Astrocyte of the spinal cord (primary cell): ENCODE results near the gene BCAS3.
"Not testable (repeated sequence)": the region's sequence is repeated elsewhere in the genome, so short reads cannot be mapped to it uniquely, and the experiment has no call there.

Experiments used
- DNase-seq: peaks from one replicate; pipeline ENCODE4 v3.0.0; 2011; ENCODE audit warnings: low read depth, low spot score
- H3K4me3 ChIP-seq: 2 replicates; pipeline ENCODE4 v1.5.1; 2011; ENCODE audit warnings: low read depth, mild to moderate bottlenecking, low read length, moderate library complexity
- CTCF ChIP-seq: IDR thresholded peaks from 2 replicates; pipeline ENCODE4 v1.5.1; 2012; ENCODE audit warnings: low read depth, mild to moderate bottlenecking, low read length, inconsistent platforms
- in situ Hi-C: cut with HindIII; loops from 2 replicates; pipeline ENCODE4 v1.10.0; 2017; ENCODE audit warnings: low sequenced_read_pairs

Gene BCAS3

GRCh38 chr17:60767744-60768308, 90.2 kb downstream of the BCAS3 start:
- no peak for DNase-seq
- no peak overlapping the region for H3K4me3 ChIP-seq
- in situ Hi-C loops = no loop called here
- no peak for TF ChIP-seq CTCF

DNA sequence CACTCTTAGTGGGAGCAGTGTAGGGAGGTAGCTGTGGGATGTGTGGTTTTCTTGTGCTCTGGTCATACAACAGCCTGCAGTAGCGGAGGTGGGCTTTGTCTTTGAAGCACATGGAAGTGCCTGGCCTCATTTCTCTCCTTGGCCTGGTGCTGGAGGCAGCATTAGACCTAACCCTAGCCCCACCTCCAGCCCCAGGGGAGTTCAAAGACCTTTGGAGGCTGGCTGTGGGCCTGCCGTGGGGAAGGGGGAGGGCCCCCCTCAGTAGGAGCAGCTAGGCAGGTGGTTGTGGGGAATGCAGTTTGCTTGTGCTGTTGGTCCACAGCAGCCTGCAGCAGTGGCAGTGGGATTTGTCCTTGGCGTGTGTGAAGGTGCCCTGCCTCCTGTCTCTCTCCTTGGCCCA, 91.7 kb downstream of the BCAS3 start:
- H3K4me3 ChIP-seq = no peak overlapping the region
- no peak for DNase-seq
- TF ChIP-seq CTCF = no peak
- in situ Hi-C loops = no loop called here

- in situ Hi-C loops = no loop called here
- TF ChIP-seq CTCF = no peak
- no peak for DNase-seq
- no peak overlapping the region for H3K4me3 ChIP-seq
Observed at GRCh38 chr17:60770946-60771422, 93.3 kb downstream of the BCAS3 start.

GRCh38 chr17:60771621-60772020, 94.0 kb downstream of the BCAS3 start:
- in situ Hi-C loops, H3K4me3 ChIP-seq, DNase-seq: not testable (repeated sequence)

- DNase-seq = no peak
- in situ Hi-C loops = no loop called here
- H3K4me3 ChIP-seq = no peak overlapping the region
- no peak for TF ChIP-seq CTCF
Observed at GRCh38 chr17:60773552-60773951, 95.9 kb downstream of the BCAS3 start.

DNA sequence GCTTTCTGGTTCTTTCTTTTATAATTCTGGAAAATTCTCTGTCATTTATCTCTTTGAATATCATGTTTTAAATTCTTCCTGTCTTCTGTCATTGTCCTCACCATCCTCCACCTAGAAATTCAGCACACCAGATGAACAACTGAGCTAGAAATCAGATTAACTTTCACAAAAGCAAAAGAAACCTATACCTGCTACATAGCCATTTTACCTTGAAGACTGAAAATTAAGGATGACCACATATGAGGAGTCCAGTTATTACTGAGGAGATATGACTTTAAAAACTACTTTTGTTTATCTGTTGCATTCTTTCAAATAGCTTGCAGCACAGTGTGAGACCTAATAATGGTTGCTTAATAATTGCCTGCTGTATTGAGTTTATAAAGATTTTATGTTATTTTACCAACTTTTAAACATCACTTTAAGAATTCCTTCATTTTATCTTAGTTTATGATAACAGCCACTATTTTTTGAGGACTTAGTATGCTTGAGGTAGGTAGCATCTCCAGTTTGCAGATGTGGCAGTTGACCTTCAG, 104.3 kb downstream of the BCAS3 start:
- in situ Hi-C loops = no loop called here
- no peak for TF ChIP-seq CTCF
- no peak overlapping the region for H3K4me3 ChIP-seq
- DNase-seq = no peak

- H3K4me3 ChIP-seq = no peak overlapping the region
- in situ Hi-C loops = no loop called here
- TF ChIP-seq CTCF = no peak
- DNase-seq = no peak
Observed at GRCh38 chr17:60782742-60783141, 105.1 kb downstream of the BCAS3 start.
